HL-60 (cell line): ENCODE results near the gene PTPN9.
"Not testable (repeated sequence)": the region's sequence is repeated elsewhere in the genome, so short reads cannot be mapped to it uniquely, and the experiment has no call there.

Experiments used
- DNase-seq, 2 experiments: peaks; one replicate each; pipeline ENCODE4 v3.0.0-alpha.2; 2010 to 2020; ENCODE audit warnings: low read depth in 1 of 2, low spot score in 1 of 2
- H3K27ac ChIP-seq: fragments of 250-450 bp; sonication (Bioruptor Pico); replicated peaks from 2 replicates; pipeline ENCODE4 v1.5.1; 2020; ENCODE audit warnings: mild to moderate bottlenecking, moderate library complexity
- H3K27me3 ChIP-seq: fragments of 250-450 bp; sonication (Bioruptor Pico); 2 replicates; pipeline ENCODE4 v1.5.1; 2021; ENCODE audit warnings: mild to moderate bottlenecking, moderate library complexity; ENCODE audit not compliant: insufficient read depth, poor library complexity, severe bottlenecking
- H3K4me3 ChIP-seq: replicated peaks from 2 replicates; pipeline ENCODE4 v1.5.1; 2011; ENCODE audit warnings: mild to moderate bottlenecking, control low read depth, low read length; ENCODE audit not compliant: insufficient read depth
- GABPA ChIP-seq: IDR thresholded peaks from 2 replicates; pipeline ENCODE4 v1.6.1; 2012; ENCODE audit warnings: low read depth
- POLR2AphosphoS5 ChIP-seq: IDR thresholded peaks from 2 replicates; pipeline ENCODE4 v1.6.1; 2012; ENCODE audit warnings: low read depth
- SPI1 ChIP-seq: IDR thresholded peaks from 2 replicates; pipeline ENCODE4 v1.6.1; 2012; ENCODE audit warnings: low read depth, mild to moderate bottlenecking, borderline replicate concordance
- TF ChIP-seq, protein P1 (sequence below): IDR thresholded peaks from 2 replicates; pipeline ENCODE4 v1.6.1; 2012; ENCODE audit warnings: low read depth; ENCODE audit not compliant: insufficient replicate concordance
- TF ChIP-seq, protein P2 (sequence below): IDR thresholded peaks from one replicate; pipeline ENCODE4 v1.5.1; 2011; ENCODE audit warnings: low read length, control low read depth, inconsistent platforms; ENCODE audit not compliant: insufficient read depth

PTPN9 gene

DNA sequence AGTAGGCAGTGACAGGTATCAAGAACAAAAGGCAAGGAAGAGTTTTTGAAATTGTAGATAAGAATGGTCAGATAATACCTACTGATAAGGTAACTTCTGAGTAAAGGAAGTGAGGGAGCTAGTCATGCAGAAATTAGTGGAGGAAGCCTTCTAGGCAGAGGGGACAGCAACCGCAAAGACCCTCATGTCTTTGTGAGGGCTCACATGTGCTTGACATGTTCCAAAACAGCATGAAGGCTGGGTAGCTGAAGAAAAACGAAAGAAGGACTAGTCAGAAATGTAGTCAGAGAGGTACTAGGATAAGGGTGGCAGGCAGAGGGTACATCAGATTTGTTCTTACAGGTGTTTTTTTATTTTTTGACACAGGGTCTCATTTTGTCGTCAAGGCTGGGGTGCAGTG lies 133.0 kb downstream of the PTPN9 start:
- Histone ChIP-seq H3K27me3 (no peaks in the 10 kb centered on the region), H3K4me3 (no peak overlapping the region), H3K27ac (no peak overlapping the region)
- no peak for DNase-seq
- TF ChIP-seq, protein P1, sequence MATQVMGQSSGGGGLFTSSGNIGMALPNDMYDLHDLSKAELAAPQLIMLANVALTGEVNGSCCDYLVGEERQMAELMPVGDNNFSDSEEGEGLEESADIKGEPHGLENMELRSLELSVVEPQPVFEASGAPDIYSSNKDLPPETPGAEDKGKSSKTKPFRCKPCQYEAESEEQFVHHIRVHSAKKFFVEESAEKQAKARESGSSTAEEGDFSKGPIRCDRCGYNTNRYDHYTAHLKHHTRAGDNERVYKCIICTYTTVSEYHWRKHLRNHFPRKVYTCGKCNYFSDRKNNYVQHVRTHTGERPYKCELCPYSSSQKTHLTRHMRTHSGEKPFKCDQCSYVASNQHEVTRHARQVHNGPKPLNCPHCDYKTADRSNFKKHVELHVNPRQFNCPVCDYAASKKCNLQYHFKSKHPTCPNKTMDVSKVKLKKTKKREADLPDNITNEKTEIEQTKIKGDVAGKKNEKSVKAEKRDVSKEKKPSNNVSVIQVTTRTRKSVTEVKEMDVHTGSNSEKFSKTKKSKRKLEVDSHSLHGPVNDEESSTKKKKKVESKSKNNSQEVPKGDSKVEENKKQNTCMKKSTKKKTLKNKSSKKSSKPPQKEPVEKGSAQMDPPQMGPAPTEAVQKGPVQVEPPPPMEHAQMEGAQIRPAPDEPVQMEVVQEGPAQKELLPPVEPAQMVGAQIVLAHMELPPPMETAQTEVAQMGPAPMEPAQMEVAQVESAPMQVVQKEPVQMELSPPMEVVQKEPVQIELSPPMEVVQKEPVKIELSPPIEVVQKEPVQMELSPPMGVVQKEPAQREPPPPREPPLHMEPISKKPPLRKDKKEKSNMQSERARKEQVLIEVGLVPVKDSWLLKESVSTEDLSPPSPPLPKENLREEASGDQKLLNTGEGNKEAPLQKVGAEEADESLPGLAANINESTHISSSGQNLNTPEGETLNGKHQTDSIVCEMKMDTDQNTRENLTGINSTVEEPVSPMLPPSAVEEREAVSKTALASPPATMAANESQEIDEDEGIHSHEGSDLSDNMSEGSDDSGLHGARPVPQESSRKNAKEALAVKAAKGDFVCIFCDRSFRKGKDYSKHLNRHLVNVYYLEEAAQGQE, result no peak
- TF ChIP-seq, protein P2, sequence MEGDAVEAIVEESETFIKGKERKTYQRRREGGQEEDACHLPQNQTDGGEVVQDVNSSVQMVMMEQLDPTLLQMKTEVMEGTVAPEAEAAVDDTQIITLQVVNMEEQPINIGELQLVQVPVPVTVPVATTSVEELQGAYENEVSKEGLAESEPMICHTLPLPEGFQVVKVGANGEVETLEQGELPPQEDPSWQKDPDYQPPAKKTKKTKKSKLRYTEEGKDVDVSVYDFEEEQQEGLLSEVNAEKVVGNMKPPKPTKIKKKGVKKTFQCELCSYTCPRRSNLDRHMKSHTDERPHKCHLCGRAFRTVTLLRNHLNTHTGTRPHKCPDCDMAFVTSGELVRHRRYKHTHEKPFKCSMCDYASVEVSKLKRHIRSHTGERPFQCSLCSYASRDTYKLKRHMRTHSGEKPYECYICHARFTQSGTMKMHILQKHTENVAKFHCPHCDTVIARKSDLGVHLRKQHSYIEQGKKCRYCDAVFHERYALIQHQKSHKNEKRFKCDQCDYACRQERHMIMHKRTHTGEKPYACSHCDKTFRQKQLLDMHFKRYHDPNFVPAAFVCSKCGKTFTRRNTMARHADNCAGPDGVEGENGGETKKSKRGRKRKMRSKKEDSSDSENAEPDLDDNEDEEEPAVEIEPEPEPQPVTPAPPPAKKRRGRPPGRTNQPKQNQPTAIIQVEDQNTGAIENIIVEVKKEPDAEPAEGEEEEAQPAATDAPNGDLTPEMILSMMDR, result no peak
- no peak for TF ChIP-seq GABPA
- no peak for TF ChIP-seq POLR2AphosphoS5
- no peak for TF ChIP-seq SPI1

DNA sequence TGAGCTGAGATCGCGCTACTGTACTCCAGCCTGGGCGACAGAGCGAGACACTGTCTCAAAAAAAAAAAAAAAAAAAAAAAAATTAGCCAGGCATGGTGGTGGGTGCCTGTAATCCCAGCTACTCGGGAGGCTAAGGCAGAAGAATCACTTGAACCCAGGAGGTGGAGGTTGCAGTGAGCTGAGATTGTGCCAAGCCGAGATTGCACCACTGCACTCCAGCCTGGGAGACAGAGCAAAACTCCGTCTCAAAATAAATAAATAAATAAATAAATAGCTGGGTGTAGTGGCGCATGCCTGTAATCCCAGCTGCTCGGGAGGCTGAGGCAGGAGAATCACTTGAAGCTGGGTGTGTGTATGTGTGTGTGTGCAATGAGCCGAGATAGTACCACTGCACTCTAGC lies 133.8 kb downstream of the PTPN9 start:
- H3K27me3 ChIP-seq, H3K4me3 ChIP-seq, H3K27ac ChIP-seq, DNase-seq: not testable (repeated sequence)

DNA sequence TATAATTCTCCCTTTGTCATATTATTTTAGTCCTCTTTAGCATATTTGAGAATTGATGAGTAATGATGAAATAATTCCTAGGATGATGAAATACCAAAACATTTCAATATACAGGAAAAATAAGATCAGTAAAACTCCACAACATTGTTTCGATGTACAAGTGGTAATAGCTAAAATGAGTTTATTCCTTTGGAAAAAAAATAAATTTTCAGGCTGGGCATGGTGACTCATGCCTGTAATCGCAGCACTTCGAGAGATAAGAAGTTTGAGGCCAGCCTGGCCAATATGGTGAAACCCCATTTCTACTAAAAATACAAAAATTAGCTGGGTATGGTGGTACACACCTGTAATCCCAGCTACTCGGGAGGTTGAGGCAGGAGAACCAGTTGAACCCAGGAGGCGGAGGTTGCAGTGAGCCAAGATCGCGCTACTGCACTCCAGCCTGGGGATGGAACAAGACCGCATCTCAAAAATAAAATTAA lies 135.1 kb downstream of the PTPN9 start:
- not testable (repeated sequence) for H3K27me3 ChIP-seq, H3K4me3 ChIP-seq, H3K27ac ChIP-seq, DNase-seq

DNA sequence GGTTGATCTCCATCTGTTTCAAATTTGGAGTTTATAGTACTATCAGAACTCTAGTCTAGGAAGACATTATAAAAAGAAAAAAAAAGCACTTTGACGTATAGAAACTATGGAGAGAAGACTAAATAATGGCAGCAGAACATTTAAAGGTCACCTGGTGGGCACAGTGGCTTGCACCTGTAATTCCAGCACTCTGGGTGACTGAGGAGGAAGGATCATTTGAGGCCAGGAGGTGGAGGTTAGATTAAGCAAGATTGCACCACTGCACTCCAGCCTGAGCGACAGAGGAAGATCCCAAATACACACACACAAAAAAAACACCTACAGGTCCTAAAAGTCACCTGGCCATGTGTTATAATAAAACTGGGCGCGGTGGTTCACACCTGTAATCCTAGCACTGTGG lies 141.4 kb downstream of the PTPN9 start:
- no peak for DNase-seq
- H3K27ac ChIP-seq, result no peak overlapping the region
- H3K27me3 ChIP-seq, result no peaks in the 10 kb centered on the region
- no peak for TF ChIP-seq SPI1
- no peak for TF ChIP-seq POLR2AphosphoS5
- no peak for TF ChIP-seq GABPA
- TF ChIP-seq, protein P2, result no peak
- TF ChIP-seq, protein P1, result no peak
- no peak overlapping the region for H3K4me3 ChIP-seq

DNA sequence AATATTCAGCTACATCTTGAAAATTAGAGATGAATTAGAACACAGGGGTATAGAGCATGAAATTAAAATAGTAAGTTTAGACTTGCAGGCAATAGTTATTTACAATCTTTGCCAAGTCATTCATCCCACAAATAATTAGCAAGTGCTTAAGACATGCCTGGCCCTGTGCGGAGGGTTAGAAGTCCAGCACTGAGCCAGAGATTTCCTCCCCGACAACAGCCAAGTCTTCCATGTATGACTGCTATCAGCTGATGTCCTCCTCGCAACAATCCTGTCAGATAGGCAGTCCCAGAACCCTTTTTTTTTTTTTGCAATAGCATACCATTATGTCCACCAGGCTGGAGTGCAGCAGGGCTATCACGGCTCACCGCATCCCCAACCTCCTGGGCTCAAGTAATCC lies 142.2 kb downstream of the PTPN9 start:
- H3K4me3 ChIP-seq, result no peak overlapping the region
- no peak for TF ChIP-seq SPI1
- TF ChIP-seq POLR2AphosphoS5, result no peak
- TF ChIP-seq, protein P1, result no peak
- TF ChIP-seq, protein P2, result no peak
- TF ChIP-seq GABPA, result no peak
- H3K27ac ChIP-seq, result no peak overlapping the region
- DNase-seq, result no peak
- no peaks in the 10 kb centered on the region for H3K27me3 ChIP-seq
